ENCODE data around the gene RASD1. TPM values are rescaled to one million over a fixed set of nuclear protein-coding genes. Genes with fewer than 3 reads are reported as not detected.

The RASD1 gene
- total RNA-seq, 1 donor from 2014 or later = 25.4 TPM

DNA sequence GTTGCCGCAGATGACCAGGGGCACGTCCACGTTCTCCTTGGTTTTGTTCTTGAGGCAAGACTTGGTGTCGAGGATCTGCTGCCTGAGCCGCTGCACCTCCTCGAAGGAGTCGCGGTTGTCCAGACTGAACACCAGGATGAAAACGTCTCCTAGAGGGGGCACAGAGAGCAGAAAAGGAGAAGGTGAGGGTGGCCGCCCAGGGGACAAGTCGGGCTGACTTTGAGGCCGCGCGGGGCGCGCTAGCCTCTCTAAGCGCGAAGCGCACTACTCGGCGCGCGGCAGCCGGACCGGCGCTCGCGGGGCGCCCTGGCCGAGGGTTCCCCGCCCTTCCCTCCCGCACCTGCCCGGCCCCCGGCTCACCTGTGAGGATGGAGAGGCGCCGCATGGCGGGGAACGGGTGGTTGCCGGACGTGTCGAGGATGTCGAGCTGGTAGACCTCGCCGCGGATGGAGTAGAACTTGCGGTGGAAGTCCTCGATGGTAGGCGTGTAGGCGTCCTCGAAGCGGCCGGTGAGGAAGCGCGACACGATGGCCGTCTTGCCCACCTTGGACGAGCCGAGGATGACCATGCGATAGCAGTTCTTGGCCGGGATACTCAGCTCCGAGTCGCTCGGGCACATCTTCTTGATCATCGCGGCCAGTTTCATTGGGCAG lies 533 bp downstream of the RASD1 start:
- Histone ChIP-seq H3K4me1 (peaks cover 62% of the 10 kb centered on the region), H3K27me3 (ENCODE audit: low read depth) (no peaks in the 10 kb centered on the region), H3K9me3 (replicated peaks) (no peaks in the 10 kb centered on the region), H3K27ac (replicated peaks) (peak overlapping the region; percentile 98), H3K36me3 (peaks cover 15% of the 10 kb centered on the region), H3K4me3 (peak overlapping the region; percentile 86)
- TF ChIP-seq, protein P1, sequence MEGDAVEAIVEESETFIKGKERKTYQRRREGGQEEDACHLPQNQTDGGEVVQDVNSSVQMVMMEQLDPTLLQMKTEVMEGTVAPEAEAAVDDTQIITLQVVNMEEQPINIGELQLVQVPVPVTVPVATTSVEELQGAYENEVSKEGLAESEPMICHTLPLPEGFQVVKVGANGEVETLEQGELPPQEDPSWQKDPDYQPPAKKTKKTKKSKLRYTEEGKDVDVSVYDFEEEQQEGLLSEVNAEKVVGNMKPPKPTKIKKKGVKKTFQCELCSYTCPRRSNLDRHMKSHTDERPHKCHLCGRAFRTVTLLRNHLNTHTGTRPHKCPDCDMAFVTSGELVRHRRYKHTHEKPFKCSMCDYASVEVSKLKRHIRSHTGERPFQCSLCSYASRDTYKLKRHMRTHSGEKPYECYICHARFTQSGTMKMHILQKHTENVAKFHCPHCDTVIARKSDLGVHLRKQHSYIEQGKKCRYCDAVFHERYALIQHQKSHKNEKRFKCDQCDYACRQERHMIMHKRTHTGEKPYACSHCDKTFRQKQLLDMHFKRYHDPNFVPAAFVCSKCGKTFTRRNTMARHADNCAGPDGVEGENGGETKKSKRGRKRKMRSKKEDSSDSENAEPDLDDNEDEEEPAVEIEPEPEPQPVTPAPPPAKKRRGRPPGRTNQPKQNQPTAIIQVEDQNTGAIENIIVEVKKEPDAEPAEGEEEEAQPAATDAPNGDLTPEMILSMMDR (IDR thresholded peaks at IDR 0.05; ENCODE audit: borderline replicate concordance) = no peak
- intact Hi-C loops (cut with micrococcal nuclease) = loop anchor here (10.0 kb wide), 1 partner anchor 141 kb away; no protein-coding TSS in a partner anchor
- DNase-seq = no peak

DNA sequence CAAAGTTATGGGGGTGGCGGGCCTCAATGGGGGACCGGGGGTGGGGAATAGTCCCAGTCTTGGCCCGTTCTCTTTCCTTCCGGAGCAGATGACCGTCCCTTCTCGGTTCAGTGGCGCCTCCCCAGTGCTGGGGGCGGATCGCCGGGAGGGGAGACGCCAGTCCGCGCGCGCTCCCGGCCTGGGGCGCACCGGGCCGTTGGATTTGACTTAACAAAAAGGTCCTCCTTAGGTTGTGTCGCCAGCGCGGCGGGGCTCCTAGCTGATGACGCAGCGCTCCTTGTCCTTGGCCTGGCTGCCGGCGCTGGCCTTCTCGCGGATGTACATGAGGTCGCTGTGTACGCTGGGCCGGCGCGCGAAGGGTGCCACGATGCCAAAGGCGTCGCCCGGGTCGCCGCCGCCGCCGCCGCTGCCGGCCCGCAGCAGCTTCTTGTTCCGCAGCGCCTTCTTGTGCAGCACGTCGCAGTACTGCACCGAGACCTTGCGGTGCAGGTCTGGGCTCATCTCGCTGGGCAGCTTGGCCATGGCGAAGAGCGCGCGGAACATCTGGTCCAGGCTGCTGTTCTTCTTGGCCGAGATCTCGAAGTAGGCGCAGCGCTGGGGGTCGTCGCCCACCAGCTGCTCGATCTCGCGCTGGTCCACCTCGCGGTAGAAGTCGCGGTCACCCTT lies 1.2 kb downstream of the RASD1 start:
- Histone ChIP-seq H3K27me3 (ENCODE audit: low read depth) (no peaks in the 10 kb centered on the region), H3K27ac (replicated peaks) (peak overlapping the region; percentile 98), H3K9me3 (replicated peaks) (no peaks in the 10 kb centered on the region), H3K4me1 (peaks cover 69% of the 10 kb centered on the region), H3K36me3 (peaks cover 15% of the 10 kb centered on the region), H3K4me3 (peak overlapping the region; percentile 86)
- intact Hi-C loops (cut with micrococcal nuclease) = loop anchor here (10.0 kb wide), 1 partner anchor 140 kb away; no protein-coding TSS in a partner anchor
- DNase-seq = peak; percentile 51
- TF ChIP-seq, protein P1 (IDR thresholded peaks at IDR 0.05; ENCODE audit: borderline replicate concordance) = no peak

DNA sequence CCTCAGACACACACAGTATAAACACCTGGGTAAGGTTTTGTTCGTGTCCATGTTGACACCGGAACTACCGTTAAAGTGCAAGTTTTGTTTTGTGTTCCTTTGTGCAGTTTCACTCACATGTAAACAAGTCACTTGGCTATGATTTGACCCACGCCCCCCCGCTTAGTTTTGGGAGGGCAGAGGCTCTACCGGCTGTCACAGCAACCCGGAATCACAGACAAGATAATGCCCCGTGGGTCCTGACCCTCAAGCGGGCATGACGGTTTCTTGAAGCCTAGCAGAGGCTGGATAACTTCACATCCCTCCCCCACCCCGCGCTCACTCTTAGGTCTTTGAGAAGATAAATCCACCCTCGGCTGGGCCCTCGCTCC lies 1.7 kb downstream of the RASD1 start:
- TF ChIP-seq, protein P1 (IDR thresholded peaks at IDR 0.05; ENCODE audit: borderline replicate concordance) = no peak
- Histone ChIP-seq H3K36me3 (peaks cover 15% of the 10 kb centered on the region), H3K4me3 (peak overlapping the region; percentile 86), H3K27me3 (ENCODE audit: low read depth) (no peaks in the 10 kb centered on the region), H3K4me1 (peaks cover 69% of the 10 kb centered on the region), H3K27ac (replicated peaks) (peak overlapping the region; percentile 98), H3K9me3 (replicated peaks) (no peaks in the 10 kb centered on the region)
- no peak for DNase-seq
- intact Hi-C loops (cut with micrococcal nuclease) = loop anchor here (10.0 kb wide), 1 partner anchor 140 kb away; no protein-coding TSS in a partner anchor

DNA sequence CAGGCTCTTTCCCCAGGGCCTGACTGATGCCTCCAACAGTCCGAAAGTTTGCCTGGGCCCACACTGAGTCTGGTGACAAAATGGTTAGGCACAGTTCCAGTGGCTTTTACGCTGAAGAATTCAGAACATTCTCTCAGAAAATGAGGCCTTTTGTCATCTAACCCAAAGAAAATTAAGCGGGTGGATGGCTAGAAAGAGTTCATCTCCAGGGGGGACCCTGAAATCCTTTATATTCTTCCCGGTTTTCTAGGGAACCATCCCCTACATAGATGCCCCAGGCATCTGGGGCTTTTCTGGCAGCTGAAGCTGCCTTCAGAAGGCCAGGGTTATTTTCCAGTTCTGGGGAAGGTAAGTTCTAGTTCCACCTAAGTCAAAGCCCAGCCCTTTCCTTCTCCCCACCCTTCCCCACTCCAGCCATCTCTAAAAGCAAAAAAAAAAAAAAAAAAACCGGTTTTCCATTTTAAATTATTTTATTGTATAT lies 2.2 kb downstream of the RASD1 start:
- H3K36me3 ChIP-seq = peaks cover 15% of the 10 kb centered on the region
- peak overlapping the region; percentile 86 for H3K4me3 ChIP-seq
- no peaks in the 10 kb centered on the region for H3K9me3 ChIP-seq (replicated peaks)
- H3K27me3 ChIP-seq (ENCODE audit: low read depth) = no peaks in the 10 kb centered on the region
- intact Hi-C loops (cut with micrococcal nuclease) = loop anchor here (10.0 kb wide), 1 partner anchor 139 kb away; no protein-coding TSS in a partner anchor
- H3K4me1 ChIP-seq = peaks cover 70% of the 10 kb centered on the region
- no peak for DNase-seq
- peak overlapping the region; percentile 98 for H3K27ac ChIP-seq (replicated peaks)
- TF ChIP-seq, protein P1 (IDR thresholded peaks at IDR 0.05; ENCODE audit: borderline replicate concordance) = no peak

DNA sequence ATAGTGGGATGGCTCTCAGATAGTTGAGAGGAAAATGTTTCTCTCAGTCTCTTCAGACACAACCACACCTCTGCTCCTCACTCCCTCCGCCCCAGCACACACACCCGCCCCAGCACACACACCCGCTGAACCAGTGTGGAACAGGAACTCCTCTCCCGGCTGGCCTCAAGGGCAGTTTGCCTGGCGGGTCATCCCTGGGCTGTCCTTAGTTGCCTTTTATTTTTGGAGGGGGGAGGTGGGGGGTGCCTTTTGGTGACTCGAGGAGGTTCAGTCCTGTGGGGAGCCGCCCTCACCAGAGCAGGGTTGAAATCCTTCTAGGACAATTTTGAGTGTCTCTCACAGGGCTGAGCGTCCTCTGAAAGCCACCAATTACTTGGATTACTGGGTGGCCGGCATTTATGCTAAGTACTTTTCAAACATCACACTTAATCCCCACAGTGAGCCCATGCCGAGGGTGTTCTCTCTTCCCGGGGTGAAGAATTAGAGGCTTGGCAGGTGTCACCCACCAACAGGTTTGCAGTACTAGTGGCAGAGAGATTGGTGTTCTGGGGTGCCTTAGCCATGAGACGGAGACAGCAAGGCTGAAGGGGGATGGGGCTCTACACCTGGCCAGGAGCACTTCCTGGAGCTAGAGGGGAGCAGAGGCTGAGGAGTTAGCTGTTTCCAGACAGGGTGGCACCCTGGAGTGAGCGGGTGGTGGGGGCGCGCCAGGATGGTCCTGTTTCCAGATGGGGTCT lies 2.8 kb downstream of the RASD1 start:
- Histone ChIP-seq H3K27ac (replicated peaks) (peak overlapping the region; percentile 98), H3K36me3 (peaks cover 19% of the 10 kb centered on the region), H3K4me3 (peak overlapping the region; percentile 86), H3K9me3 (replicated peaks) (no peaks in the 10 kb centered on the region), H3K4me1 (peaks cover 76% of the 10 kb centered on the region), H3K27me3 (ENCODE audit: low read depth) (no peaks in the 10 kb centered on the region)
- DNase-seq = peak; percentile 45
- TF ChIP-seq, protein P1 (IDR thresholded peaks at IDR 0.05; ENCODE audit: borderline replicate concordance) = no peak
- intact Hi-C loops (cut with micrococcal nuclease) = loop anchor here (10.0 kb wide), 1 partner anchor 139 kb away; no protein-coding TSS in a partner anchor
